OCI-LY1 (cell line): ENCODE data around the gene WDFY2.

Experiments used
- CTCF ChIP-seq: fragments of 200-600 bp; sonication (generic), shearing (Covaris generic); IDR thresholded peaks from 2 replicates; pipeline ENCODE4 v1.5.1; 2017; ENCODE audit warnings: mild to moderate bottlenecking, antibody characterized with exemption, low read length, moderate library complexity, mixed read lengths
- EZH2 ChIP-seq: fragments of 200-600 bp; sonication (generic), shearing (Covaris generic); IDR thresholded peaks from 2 replicates; pipeline ENCODE4 v1.8.0; 2017; ENCODE audit warnings: borderline replicate concordance, mixed run types, mild to moderate bottlenecking, antibody characterized with exemption, low read length, moderate library complexity, mixed read lengths

- TF ChIP-seq EZH2, result no peak
- no peak for TF ChIP-seq CTCF
Observed at GRCh38 chr13:51793570-51794271, 209.5 kb downstream of the WDFY2 start.
